OCI-LY1 (cell line): ENCODE results near the gene AIFM2.
A peak's percentile ranks its signal among the peaks of the same experiment; 100 is the strongest.
"Not testable (repeated sequence)": the region's sequence is repeated elsewhere in the genome, so short reads cannot be mapped to it uniquely, and the experiment has no call there.

Source experiments
- H2AFZ ChIP-seq: fragments of 200-600 bp; sonication (generic), shearing (Covaris generic); 2 replicates; pipeline ENCODE4 v1.6.0; 2014; ENCODE audit warnings: antibody characterized with exemption, mild to moderate bottlenecking, low read length
- H3F3A ChIP-seq: fragments of 200-600 bp; sonication (generic), shearing (Covaris generic); 2 replicates; pipeline ENCODE4 v1.6.0; 2014; ENCODE audit warnings: mild to moderate bottlenecking, antibody characterized with exemption, low read length, moderate library complexity; ENCODE audit not compliant: insufficient read depth
- H3K27ac ChIP-seq: fragments of 200-600 bp; sonication (generic); 2 replicates; pipeline ENCODE4 v1.5.1; 2014; ENCODE audit warnings: low read length, mixed run types, mild to moderate bottlenecking, low read depth; ENCODE audit not compliant: poor library complexity, severe bottlenecking
- H3K27me3 ChIP-seq: fragments of 200-600 bp; sonication (generic); 2 replicates; pipeline ENCODE4 v1.6.0; 2014; ENCODE audit warnings: antibody characterized with exemption, mild to moderate bottlenecking, low read length, moderate library complexity; ENCODE audit not compliant: insufficient read depth
- H3K36me3 ChIP-seq: fragments of 200-600 bp; sonication (generic); 2 replicates; pipeline ENCODE4 v1.6.1; 2014; ENCODE audit warnings: mild to moderate bottlenecking, antibody characterized with exemption, low read length, moderate library complexity, mixed read lengths; ENCODE audit not compliant: insufficient read depth
- H3K4me1 ChIP-seq: fragments of 200-600 bp; sonication (generic); 2 replicates; pipeline ENCODE4 v1.5.1; 2014; ENCODE audit warnings: mild to moderate bottlenecking, low read length, moderate library complexity; ENCODE audit not compliant: insufficient read depth, severe bottlenecking
- H3K4me2 ChIP-seq: fragments of 200-600 bp; sonication (generic), shearing (Covaris generic); 2 replicates; pipeline ENCODE4 v1.6.1; 2014; ENCODE audit warnings: low read length
- H3K4me3 ChIP-seq: fragments of 200-600 bp; sonication (generic); 2 replicates; pipeline ENCODE4 v1.5.1; 2014; ENCODE audit warnings: low read length, low read depth, mild to moderate bottlenecking, mixed read lengths; ENCODE audit not compliant: poor library complexity, severe bottlenecking
- H3K79me2 ChIP-seq: fragments of 200-600 bp; shearing (Covaris generic); 2 replicates; pipeline ENCODE4 v1.6.1; 2016; ENCODE audit warnings: mixed run types, low read length, mixed read lengths; ENCODE audit not compliant: insufficient read depth
- H3K9ac ChIP-seq: fragments of 200-600 bp; sonication (generic), shearing (Covaris generic); 2 replicates; pipeline ENCODE4 v1.6.1; 2014; ENCODE audit warnings: mild to moderate bottlenecking, low read length, mixed read lengths
- H3K9me2 ChIP-seq: fragments of 200-600 bp; sonication (generic), shearing (Covaris generic); 2 replicates; pipeline ENCODE4 v1.6.1; 2014; ENCODE audit warnings: low read depth, mild to moderate bottlenecking, low read length, mixed read lengths
- H3K9me3 ChIP-seq: fragments of 200-600 bp; shearing (Covaris generic); 2 replicates; pipeline ENCODE4 v1.6.1; 2014; ENCODE audit warnings: low read length, mixed read lengths
- H4K20me1 ChIP-seq: fragments of 200-600 bp; sonication (generic), shearing (Covaris generic); 2 replicates; pipeline ENCODE4 v1.6.0; 2016; ENCODE audit warnings: mild to moderate bottlenecking, low read length; ENCODE audit not compliant: insufficient read depth
- CTCF ChIP-seq: fragments of 200-600 bp; sonication (generic), shearing (Covaris generic); IDR thresholded peaks from 2 replicates; pipeline ENCODE4 v1.5.1; 2017; ENCODE audit warnings: mild to moderate bottlenecking, antibody characterized with exemption, low read length, moderate library complexity, mixed read lengths
- EZH2 ChIP-seq: fragments of 200-600 bp; sonication (generic), shearing (Covaris generic); IDR thresholded peaks from 2 replicates; pipeline ENCODE4 v1.8.0; 2017; ENCODE audit warnings: borderline replicate concordance, mixed run types, mild to moderate bottlenecking, antibody characterized with exemption, low read length, moderate library complexity, mixed read lengths

The AIFM2 gene

DNA sequence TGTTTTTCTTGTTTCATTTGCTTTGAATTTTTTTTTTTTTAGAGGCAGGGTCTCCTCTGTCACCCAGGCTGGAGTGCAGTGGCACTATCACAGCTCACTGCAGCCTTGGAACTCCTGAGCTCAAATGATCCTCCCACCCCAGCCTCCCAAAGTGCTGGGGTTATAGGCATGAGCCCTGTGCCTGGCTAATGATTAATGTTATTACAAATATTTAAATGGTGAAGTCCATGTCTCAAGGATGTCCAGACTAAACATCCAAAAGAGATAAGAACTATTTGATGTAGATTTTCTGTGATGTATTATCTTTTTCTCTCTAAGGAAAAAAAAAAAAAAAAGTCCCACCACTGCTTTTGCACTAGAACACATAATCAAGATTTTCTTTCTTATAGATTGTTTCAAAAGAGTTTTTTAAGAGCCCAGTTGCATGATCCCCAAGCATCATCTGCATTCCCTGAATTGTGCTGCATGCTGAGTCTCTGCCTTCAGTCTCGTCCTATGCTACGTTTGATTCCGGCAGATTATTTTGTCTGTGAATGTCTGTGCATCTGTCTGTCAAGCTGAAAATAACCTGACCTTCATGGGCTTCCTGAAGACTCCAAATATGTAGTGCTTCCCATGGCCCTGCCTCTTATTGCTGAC, 46.5 kb downstream of the AIFM2 start:
- TF ChIP-seq CTCF (no peak), EZH2 (no peak)
- H3K79me2 ChIP-seq = no peaks in the 10 kb centered on the region
- H3K4me1 ChIP-seq = no peaks in the 10 kb centered on the region
- no peaks in the 10 kb centered on the region for H3K9me2 ChIP-seq
- H2AFZ ChIP-seq = no peak overlapping the region
- H3K27me3 ChIP-seq = no peaks in the 10 kb centered on the region; the same call in 1 of the 2 replicates
- no peak overlapping the region for H3K27ac ChIP-seq
- H3K4me3 ChIP-seq = no peak overlapping the region
- H3K4me2 ChIP-seq = no peak overlapping the region
- no peak overlapping the region for H3K9ac ChIP-seq
- no peaks in the 10 kb centered on the region for H3F3A ChIP-seq
- H4K20me1 ChIP-seq = no peaks in the 10 kb centered on the region
- no peaks in the 10 kb centered on the region for H3K36me3 ChIP-seq
- H3K9me3 ChIP-seq = no peaks in the 10 kb centered on the region

DNA sequence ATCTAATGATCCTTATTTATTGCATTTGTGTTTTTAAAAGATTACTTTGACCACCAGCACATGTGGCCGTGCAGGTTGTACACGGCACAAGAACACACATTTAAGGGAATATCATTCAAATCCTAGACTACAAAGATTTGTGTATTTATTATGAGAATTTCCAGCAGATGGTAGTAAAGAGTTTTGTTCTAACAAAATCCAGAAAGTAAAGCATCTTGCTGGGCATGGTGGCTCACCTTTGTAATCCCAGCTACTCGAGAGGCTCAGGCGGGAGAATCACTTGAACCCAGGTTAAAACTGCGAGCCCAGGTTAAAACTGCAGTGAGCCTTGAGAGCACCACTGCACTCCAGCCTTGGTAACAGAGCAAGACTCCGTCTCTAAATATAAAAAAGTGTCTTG, 48.4 kb downstream of the AIFM2 start:
- H3K79me2 ChIP-seq = no peaks in the 10 kb centered on the region
- no peaks in the 10 kb centered on the region for H3K9me3 ChIP-seq
- H3K36me3 ChIP-seq = no peaks in the 10 kb centered on the region
- no peak overlapping the region for H3K9ac ChIP-seq
- no peaks in the 10 kb centered on the region for H3K27me3 ChIP-seq
- H4K20me1 ChIP-seq = no peaks in the 10 kb centered on the region
- no peak overlapping the region for H3K4me3 ChIP-seq
- H3K4me1 ChIP-seq = no peaks in the 10 kb centered on the region
- H3K4me2 ChIP-seq = no peak overlapping the region
- H3K27ac ChIP-seq = no peak overlapping the region
- no peak overlapping the region for H2AFZ ChIP-seq
- no peaks in the 10 kb centered on the region for H3K9me2 ChIP-seq
- TF ChIP-seq EZH2 = no peak
- peak; percentile 10; the same call in 1 of the 2 replicates for TF ChIP-seq CTCF
- H3F3A ChIP-seq = no peaks in the 10 kb centered on the region

GRCh38 chr10:70080789-70081188, 51.8 kb downstream of the AIFM2 start:
- H3K9me2 ChIP-seq, H3K9me3 ChIP-seq, H3K27ac ChIP-seq, H3K36me3 ChIP-seq, H3K27me3 ChIP-seq, H3K4me2 ChIP-seq, H3K4me3 ChIP-seq, H4K20me1 ChIP-seq, H3K4me1 ChIP-seq, H3F3A ChIP-seq, H2AFZ ChIP-seq, H3K79me2 ChIP-seq, H3K9ac ChIP-seq: not testable (repeated sequence)

DNA sequence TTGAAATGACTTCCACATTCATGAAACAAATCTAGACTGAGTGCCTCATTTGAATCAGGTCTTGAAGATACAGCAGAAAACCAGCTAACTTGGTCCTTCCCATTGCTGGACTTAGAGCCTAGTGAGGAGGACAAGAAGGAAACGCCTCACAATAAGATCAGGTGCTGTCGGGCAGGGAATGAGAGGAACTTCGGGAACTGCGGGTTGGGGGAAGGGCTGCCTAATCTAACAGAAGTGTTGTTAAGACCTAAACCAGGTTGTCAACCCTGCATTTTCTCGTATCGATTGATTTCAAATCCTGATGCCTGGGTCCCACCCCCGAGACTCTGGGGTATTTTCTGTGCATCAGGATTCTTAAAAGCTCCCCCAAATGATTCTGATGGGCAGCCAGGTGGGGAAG, 53.7 kb downstream of the AIFM2 start:
- H3K9me3 ChIP-seq = no peaks in the 10 kb centered on the region
- no peaks in the 10 kb centered on the region for H3K27me3 ChIP-seq
- no peak overlapping the region for H3K9ac ChIP-seq
- no peaks in the 10 kb centered on the region for H3K9me2 ChIP-seq
- H3F3A ChIP-seq = no peaks in the 10 kb centered on the region
- no peak overlapping the region for H3K4me3 ChIP-seq
- H2AFZ ChIP-seq = no peak overlapping the region
- H3K27ac ChIP-seq = no peak overlapping the region
- H3K36me3 ChIP-seq = no peaks in the 10 kb centered on the region
- no peaks in the 10 kb centered on the region for H3K4me1 ChIP-seq
- H3K4me2 ChIP-seq = no peak overlapping the region
- no peaks in the 10 kb centered on the region for H3K79me2 ChIP-seq
- H4K20me1 ChIP-seq = no peaks in the 10 kb centered on the region
- TF ChIP-seq EZH2 (no peak), CTCF (no peak)
